GM12873 (cell line): ENCODE data around the gene LMOD1.

Experiments used
- CTCF ChIP-seq: IDR thresholded peaks from 2 replicates; pipeline ENCODE4 v1.5.1; 2012; ENCODE audit warnings: low read depth, mild to moderate bottlenecking, moderate library complexity, low read length, control low read depth; ENCODE audit not compliant: insufficient read depth; ENCODE audit errors: missing control alignments

LMOD1 gene

DNA sequence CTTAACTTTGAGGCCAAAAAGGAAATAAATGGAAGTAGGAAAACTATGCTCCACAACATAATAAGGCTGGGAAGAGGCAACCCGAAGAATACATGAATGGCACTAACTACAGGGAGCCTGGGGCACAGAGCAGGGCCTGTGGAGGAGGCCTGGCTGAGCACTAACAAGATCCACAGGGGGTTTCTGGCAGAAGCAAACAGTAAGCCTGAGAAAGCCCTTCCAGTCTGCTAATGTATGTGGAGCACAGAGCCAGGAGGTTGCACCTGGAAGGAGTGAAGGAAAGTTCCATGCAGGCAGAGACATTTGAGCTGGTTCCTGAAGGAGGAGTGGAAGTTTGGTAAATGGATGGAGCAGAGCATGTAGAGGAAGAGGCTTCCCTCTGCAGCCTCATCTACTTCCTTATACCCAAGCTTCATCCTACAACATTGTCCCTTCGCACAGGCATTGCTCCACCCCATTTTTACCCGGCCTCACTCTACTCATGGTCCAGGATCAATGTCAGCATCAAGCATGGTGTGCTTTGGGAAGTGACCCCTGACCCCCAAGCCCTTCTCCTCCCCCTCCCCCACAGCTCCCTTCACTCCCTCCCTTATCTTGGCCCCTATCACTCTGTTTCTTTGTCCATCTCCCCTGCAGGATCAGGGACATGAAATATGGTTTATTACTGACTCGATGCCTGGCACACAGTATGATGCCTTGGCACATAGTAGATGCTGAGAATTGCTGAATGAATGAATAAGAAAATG is 34.3 kb downstream of the LMOD1 start:
- no peak for TF ChIP-seq CTCF

- no peak for TF ChIP-seq CTCF
Observed at GRCh38 chr1:201907621-201908020, 38.7 kb downstream of the LMOD1 start.

DNA sequence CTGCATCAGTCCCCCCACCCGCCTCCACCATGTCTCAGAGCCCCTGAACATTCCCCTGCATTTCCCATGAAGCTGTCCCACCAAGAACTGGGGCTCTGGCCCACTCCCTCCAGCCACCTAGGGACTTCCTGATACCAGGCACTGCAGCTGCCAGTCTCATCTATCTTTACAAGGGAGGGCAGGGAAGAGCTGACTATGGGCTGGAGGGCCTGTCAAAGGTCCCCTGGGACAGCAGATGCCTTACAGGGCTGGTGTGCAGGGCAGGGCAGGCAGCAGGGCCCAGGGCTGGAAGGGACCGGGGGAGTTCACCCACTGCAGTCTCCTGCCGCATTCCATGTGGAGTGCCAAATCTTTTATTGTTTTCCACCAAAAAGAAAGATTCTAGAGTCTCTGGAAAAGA is 40.0 kb downstream of the LMOD1 start:
- TF ChIP-seq CTCF: no peak

GRCh38 chr1:201905234-201905890 is 41.0 kb downstream of the LMOD1 start:
- TF ChIP-seq CTCF: no peak

DNA sequence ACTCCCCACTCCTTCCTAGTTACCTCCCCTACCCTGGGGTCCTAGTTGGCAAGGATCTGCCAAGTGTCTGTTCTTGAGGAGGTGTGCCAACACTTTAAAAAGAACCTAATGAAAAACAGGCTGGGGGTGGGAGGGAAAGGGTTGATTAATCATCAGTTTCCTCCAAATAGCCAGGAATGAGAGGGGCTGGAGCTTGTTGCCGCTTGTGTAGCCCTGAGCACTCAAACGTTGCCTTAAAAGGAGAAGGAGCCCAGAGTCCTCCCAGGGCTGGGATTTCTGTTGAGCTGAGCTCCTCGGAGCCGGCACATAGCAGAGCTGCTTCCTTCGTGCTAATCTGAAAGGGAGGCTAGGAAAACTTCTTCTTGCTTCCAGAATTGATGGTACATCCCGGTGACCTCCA is 41.8 kb downstream of the LMOD1 start:
- no peak for TF ChIP-seq CTCF

DNA sequence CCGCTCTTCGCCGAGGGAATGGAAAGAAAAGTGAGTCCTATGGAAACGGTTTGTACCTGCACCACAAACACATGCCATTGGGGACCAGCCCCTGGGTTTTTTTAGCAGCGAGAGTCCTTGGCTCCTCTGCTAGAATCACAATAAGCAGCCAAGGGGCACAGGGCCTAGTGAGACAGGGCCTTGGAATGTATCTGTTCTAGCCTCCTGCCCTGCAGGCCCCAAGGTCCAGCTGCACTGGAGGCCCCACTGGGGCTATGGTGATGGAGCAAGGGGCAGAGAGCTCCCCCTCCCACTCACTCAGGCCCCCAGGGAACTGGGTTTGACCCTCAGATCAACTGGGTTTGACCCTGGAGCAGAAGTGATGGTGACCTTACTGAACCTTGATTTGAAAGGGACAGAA is 43.2 kb downstream of the LMOD1 start:
- TF ChIP-seq CTCF: no peak

- TF ChIP-seq CTCF: no peak
Observed at GRCh38 chr1:201902198-201902597, 44.1 kb downstream of the LMOD1 start.
